Activated T-cell treated with anti-CD3 and anti-CD28 coated beads, Interleukin-2, amount 50 U/mL, for 24 hours (primary cell): ENCODE measurements around the gene C2CD5.
"Not testable (repeated sequence)": the region's sequence is repeated elsewhere in the genome, so short reads cannot be mapped to it uniquely, and the experiment has no call there.

ENCODE experiments used
- DNase-seq: peaks from one replicate; pipeline ENCODE4 v3.0.0-alpha.2; 2020
- H3K27ac Mint-ChIP-seq: 2 replicates; pipeline ENCODE4 v1.8.0; 2020; ENCODE audit warnings: mild to moderate bottlenecking, mixed read lengths
- H3K27me3 Mint-ChIP-seq: 2 replicates; pipeline ENCODE4 v1.8.0; 2020; ENCODE audit warnings: mixed read lengths
- H3K36me3 Mint-ChIP-seq: 2 replicates; pipeline ENCODE4 v1.8.0; 2020; ENCODE audit warnings: low read depth, mixed read lengths
- H3K4me1 Mint-ChIP-seq: 2 replicates; pipeline ENCODE4 v1.8.0; 2020; ENCODE audit warnings: low read depth, mixed read lengths
- H3K4me3 Mint-ChIP-seq: 2 replicates; pipeline ENCODE4 v1.8.0; 2020; ENCODE audit warnings: mild to moderate bottlenecking, moderate library complexity, mixed read lengths
- H3K9me3 Mint-ChIP-seq: 2 replicates; pipeline ENCODE4 v1.8.0; 2020; ENCODE audit warnings: mixed read lengths

Gene C2CD5

DNA sequence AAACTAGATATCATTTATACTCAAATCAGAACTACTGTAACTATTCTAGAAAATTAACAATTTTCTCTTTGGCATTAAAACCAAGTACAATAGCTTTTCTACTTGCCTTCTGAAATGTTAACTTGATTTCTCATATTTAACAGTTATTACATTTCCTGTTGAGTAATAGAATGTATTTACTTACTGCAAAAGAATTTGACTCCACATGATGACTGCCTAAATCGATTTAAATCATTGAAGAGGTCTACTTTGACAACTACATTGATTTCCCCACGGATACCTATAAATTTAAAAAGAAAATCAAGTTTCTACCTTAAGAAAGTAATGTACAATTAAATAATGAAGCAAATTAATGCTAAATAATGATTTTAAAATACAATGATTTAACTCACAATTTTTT lies 18.9 kb downstream of the C2CD5 start:
- H3K4me1 Mint-ChIP-seq, result peaks cover 8% of the 10 kb centered on the region
- H3K27ac Mint-ChIP-seq, result no peak overlapping the region
- no peaks in the 10 kb centered on the region for H3K9me3 Mint-ChIP-seq
- H3K36me3 Mint-ChIP-seq, result peaks cover 59% of the 10 kb centered on the region
- no peak overlapping the region for H3K4me3 Mint-ChIP-seq
- H3K27me3 Mint-ChIP-seq, result no peaks in the 10 kb centered on the region
- DNase-seq, result no peak

DNA sequence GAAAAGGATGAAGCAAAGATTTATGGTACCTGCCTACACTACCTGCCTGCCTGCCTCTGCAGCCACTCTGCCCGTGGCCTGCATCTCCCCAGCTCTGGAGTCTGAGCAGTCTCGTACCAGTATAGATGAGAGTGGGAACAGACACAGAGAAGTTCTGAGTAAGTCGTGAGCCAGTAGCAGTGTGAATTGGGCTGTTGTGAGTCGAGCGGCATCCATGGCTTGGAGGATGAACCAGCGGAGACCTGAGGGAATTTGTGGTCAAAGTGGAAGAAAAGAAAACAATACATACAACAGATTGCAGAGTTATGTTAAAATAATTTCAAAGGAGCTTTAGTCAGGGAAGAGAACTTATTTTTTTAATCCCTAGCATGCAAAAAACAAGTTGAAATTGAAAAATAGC lies 25.3 kb downstream of the C2CD5 start:
- H3K27me3 Mint-ChIP-seq, result no peaks in the 10 kb centered on the region
- no peak overlapping the region for H3K4me3 Mint-ChIP-seq
- H3K36me3 Mint-ChIP-seq, result peaks cover 56% of the 10 kb centered on the region
- H3K27ac Mint-ChIP-seq, result no peak overlapping the region
- no peaks in the 10 kb centered on the region for H3K4me1 Mint-ChIP-seq
- DNase-seq, result no peak
- H3K9me3 Mint-ChIP-seq, result no peaks in the 10 kb centered on the region

DNA sequence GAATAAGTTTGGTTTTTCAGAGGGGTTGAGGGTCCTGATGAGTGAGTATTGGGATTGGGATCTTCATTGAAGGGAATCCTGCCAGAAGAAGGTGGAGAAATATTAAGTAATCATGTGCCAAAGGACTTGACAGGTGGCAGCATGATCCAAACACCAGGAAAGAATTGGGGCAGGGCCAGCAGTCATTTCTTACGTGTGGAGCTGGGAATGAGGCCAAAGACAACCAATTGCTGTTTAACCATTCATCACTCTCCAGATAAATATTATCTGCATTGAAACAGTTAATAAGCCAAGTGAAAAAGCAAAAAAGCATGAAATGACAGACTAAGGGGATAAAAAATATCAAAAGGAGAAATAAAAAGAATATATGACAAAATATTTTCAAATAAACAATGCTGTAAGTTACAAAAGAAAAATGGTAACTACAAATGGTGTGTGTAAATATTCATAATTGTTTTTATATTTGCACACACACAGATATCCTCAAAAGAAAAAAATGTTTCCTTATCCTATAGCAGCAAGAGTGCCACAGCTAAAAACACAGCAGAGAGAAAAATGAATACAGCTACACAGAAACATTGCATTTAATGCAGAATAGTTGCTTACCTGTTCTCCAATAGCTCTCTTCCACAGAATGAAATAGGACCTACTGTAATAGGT lies 26.2 kb downstream of the C2CD5 start:
- no peak overlapping the region for H3K4me3 Mint-ChIP-seq
- no peaks in the 10 kb centered on the region for H3K9me3 Mint-ChIP-seq
- no peaks in the 10 kb centered on the region for H3K27me3 Mint-ChIP-seq
- no peak for DNase-seq
- H3K36me3 Mint-ChIP-seq, result peaks cover 58% of the 10 kb centered on the region
- H3K4me1 Mint-ChIP-seq, result no peaks in the 10 kb centered on the region
- H3K27ac Mint-ChIP-seq, result no peak overlapping the region

DNA sequence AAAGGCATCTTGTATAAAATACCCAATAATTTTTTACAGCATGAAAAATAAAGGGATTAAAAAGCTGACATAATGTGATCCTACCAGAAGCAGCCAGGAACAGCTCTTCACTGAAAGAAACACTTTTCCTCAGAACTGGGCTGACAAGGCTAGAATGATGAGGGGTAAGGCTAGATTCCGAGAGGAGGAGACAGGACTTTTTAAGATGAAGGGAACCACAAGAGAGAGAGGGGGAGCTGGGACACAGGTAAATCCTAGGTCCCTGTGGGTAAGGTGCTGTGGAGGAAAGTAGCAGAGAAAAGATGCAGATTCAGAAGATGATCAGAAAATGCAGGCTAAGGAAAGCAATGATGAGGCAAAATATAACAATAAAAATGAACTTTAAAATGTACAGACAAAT lies 29.5 kb downstream of the C2CD5 start:
- Mint-ChIP-seq H3K27me3 (no peaks in the 10 kb centered on the region), H3K4me1 (no peaks in the 10 kb centered on the region), H3K27ac (no peak overlapping the region), H3K9me3 (no peaks in the 10 kb centered on the region), H3K4me3 (no peak overlapping the region), H3K36me3 (peaks cover 57% of the 10 kb centered on the region)
- no peak for DNase-seq

DNA sequence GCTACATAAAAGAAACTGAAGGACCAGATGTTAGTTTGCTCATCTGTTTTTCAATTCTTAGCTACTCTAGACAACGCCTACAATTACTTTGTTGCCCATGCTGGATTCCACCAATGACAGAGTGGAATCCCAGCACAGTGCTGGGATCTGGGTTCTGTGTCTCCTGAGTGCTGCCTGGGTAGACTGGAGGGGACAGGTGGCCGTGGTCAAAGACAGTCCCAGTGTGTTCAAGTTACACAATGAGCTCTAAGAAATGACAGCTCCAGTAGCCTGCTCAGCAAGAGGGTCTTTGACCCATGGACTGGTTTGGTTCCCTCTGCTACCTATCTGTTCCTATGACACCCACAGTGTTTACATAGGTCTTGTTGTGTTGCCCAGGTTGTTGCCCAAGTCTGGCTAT lies 38.5 kb downstream of the C2CD5 start:
- Mint-ChIP-seq H3K4me1 (no peaks in the 10 kb centered on the region), H3K27me3 (no peaks in the 10 kb centered on the region), H3K9me3 (no peaks in the 10 kb centered on the region), H3K4me3 (no peak overlapping the region), H3K27ac (no peak overlapping the region), H3K36me3 (peaks cover 47% of the 10 kb centered on the region)
- no peak for DNase-seq

DNA sequence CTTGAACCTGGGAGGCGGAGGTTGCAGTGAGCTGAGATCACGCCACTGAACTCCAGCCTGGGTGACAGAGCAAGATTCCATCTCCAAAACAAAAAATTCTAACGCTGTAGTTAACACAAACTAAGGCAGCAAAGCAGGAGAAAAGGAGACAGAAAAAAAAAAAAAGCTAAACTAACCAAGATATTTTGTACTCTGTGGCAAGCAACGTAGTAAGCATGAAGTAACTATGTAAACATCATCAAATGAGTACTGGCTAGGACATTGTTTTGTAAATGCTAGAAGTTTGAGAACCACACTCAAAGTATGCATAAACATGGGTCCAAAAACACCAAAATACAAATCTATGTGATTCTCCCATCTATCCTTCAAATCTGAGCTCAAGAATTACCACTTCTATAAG lies 44.2 kb downstream of the C2CD5 start:
- H3K4me3 Mint-ChIP-seq, result no peak overlapping the region
- no peaks in the 10 kb centered on the region for H3K9me3 Mint-ChIP-seq
- DNase-seq, result no peak
- H3K36me3 Mint-ChIP-seq, result peaks cover 54% of the 10 kb centered on the region
- H3K27ac Mint-ChIP-seq, result no peak overlapping the region
- H3K4me1 Mint-ChIP-seq, result no peaks in the 10 kb centered on the region
- H3K27me3 Mint-ChIP-seq, result no peaks in the 10 kb centered on the region

DNA sequence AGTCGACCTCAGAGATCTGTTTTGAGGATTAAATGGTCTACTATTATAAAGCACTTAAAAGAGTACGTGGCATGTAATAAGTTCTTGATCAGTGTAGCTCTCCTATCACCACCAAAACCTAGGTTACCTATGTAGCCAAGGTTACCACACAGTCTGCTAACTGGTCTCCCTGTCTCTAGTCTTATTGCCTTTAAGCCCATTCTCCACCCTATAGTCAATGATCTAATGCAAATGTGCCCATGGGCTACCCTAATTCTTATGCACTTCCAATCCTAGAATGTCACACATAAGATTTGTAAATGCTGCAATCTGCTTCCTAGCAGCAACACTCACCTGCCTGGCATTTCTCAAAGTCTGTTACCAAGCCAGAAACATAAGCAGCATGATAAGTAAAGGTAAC lies 44.9 kb downstream of the C2CD5 start:
- no peaks in the 10 kb centered on the region for H3K4me1 Mint-ChIP-seq
- H3K4me3 Mint-ChIP-seq, result no peak overlapping the region
- no peak overlapping the region for H3K27ac Mint-ChIP-seq
- no peak for DNase-seq
- H3K9me3 Mint-ChIP-seq, result no peaks in the 10 kb centered on the region
- peaks cover 50% of the 10 kb centered on the region for H3K36me3 Mint-ChIP-seq
- H3K27me3 Mint-ChIP-seq, result no peaks in the 10 kb centered on the region

DNA sequence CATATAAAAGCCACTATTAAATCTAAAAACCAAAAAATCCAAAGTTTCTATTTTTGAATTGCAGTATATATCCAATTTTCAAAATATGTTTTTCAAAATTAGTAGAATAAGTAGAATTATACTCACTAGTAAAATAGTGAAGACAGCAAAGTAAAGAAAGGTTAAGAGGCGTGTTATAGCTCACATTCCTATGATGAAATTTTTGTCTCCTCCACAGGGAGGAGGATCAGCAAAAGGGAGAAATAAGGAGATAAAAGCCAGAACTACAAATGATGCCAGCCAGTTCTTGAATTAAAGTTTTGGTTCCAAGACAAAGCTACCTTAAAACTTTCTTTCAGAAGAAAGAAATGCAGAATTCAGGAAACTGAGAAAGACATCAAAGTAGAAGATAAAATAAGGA lies 50.0 kb downstream of the C2CD5 start:
- Mint-ChIP-seq H3K27ac (no peak overlapping the region), H3K9me3 (no peaks in the 10 kb centered on the region), H3K36me3 (peaks cover 58% of the 10 kb centered on the region), H3K4me3 (no peak overlapping the region), H3K4me1 (no peaks in the 10 kb centered on the region), H3K27me3 (no peaks in the 10 kb centered on the region)
- DNase-seq, result no peak

DNA sequence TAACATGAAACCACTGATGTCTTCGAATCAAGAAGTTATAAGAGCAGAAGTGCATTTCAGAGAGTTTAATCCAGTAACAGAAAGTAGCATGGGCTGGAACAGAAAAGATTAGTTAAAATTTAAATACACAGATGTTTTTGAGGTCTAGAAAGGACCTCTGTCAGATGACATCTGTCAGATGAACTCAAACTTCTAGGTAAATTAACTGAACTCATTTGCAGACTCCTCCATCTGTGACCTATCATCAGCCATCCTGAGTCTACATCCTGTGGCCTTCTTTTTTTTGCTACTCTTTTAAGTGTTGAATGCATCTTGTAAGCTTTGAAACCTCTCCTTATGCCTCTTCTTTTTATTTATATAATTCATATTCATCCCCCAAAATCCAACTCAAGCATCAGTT lies 53.3 kb downstream of the C2CD5 start:
- no peak overlapping the region for H3K4me3 Mint-ChIP-seq
- no peaks in the 10 kb centered on the region for H3K9me3 Mint-ChIP-seq
- H3K36me3 Mint-ChIP-seq, result peaks cover 62% of the 10 kb centered on the region
- no peaks in the 10 kb centered on the region for H3K4me1 Mint-ChIP-seq
- H3K27ac Mint-ChIP-seq, result no peak overlapping the region
- no peaks in the 10 kb centered on the region for H3K27me3 Mint-ChIP-seq
- no peak for DNase-seq

DNA sequence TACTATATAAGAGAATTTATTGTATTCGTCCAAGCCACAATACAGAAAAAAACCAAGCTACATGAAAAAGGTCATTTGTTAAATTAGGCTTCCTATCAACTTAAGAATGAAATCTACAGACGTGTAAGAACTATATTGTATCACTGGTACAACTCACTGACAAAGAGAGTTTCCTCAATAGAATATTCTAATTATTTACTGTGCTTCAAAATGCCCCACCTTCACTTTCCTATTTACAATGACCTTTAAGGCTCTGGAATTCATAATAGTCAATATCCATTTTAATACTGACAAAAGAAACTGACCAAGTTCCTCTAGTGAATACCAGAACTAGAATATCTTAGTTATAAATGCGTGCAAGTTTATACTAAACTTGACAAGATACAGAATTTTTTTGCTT lies 55.9 kb downstream of the C2CD5 start:
- H3K27me3 Mint-ChIP-seq, result no peaks in the 10 kb centered on the region
- H3K4me3 Mint-ChIP-seq, result no peak overlapping the region
- no peak overlapping the region for H3K27ac Mint-ChIP-seq
- no peaks in the 10 kb centered on the region for H3K4me1 Mint-ChIP-seq
- no peak for DNase-seq
- no peaks in the 10 kb centered on the region for H3K9me3 Mint-ChIP-seq
- H3K36me3 Mint-ChIP-seq, result peaks cover 76% of the 10 kb centered on the region

DNA sequence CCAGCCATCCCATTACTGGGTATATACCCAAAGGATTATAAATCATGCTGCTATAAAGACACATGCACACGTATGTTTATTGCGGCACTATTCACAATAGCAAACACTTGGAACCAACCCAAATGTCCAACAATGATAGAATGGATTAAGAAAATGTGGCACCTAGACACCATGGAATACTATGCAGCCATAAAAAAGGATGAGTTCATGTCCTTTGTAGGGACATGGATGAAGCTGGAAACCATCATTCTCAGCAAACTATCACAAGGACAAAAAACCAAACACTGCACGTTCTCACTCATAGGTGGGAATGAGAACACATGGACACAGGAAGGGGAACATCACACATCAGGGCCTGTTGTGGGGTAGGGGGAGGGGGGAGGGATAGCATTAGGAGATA lies 56.7 kb downstream of the C2CD5 start:
- not testable (repeated sequence) for DNase-seq, H3K4me3 Mint-ChIP-seq, H3K9me3 Mint-ChIP-seq, H3K27me3 Mint-ChIP-seq, H3K4me1 Mint-ChIP-seq, H3K27ac Mint-ChIP-seq
- peaks cover 76% of the 10 kb centered on the region for H3K36me3 Mint-ChIP-seq

DNA sequence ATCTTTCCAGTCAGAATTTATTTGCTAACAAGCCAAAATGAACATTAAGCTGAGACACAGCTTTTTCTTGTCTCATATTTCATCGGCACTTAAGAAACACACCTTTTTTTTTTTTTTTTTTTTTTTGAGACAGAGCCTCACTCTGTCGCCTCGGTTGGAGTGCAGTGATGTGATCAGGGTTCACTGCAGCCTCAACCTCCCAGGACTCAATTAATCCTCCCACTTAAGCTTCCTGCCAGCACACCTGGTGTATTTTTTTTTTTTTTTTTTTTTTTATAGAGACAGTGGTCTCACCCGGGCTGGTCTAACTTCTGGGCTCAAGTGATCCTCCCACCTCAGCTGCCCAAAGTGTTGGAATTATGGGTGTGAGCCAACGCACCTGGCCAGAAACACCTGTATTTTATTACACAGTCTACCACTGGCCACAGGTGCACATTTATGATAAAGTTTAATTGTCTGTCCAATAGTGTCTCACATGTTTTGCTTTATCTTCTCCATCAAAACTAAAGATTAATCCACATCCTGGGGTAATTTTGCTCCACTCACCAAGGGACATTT lies 62.7 kb downstream of the C2CD5 start:
- H3K36me3 Mint-ChIP-seq, result peaks cover 69% of the 10 kb centered on the region
- peaks cover 13% of the 10 kb centered on the region for H3K4me1 Mint-ChIP-seq
- no peaks in the 10 kb centered on the region for H3K9me3 Mint-ChIP-seq
- no peak overlapping the region for H3K27ac Mint-ChIP-seq
- DNase-seq, result no peak
- no peak overlapping the region for H3K4me3 Mint-ChIP-seq
- H3K27me3 Mint-ChIP-seq, result no peaks in the 10 kb centered on the region

DNA sequence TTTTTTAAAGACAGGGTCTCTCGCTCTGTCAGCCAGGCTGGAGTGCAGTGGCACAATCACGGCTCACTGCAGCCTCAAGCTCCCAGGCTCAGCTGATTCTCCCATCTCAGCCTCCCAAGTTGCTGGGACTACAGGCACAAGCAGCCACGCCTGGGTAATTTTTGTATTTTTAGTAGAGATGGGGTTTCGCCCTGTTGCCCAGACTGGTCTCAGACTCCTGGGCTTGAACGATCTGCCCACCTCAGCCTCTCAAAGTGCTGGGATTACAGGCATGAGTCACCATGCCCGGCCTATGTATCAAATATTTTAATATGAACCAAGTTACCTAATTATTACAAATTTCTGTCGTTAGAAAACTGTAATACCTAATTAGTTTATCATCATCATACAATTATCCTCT lies 63.5 kb downstream of the C2CD5 start:
- Mint-ChIP-seq H3K4me1 (peaks cover 13% of the 10 kb centered on the region), H3K36me3 (peaks cover 63% of the 10 kb centered on the region)
- not testable (repeated sequence) for H3K27me3 Mint-ChIP-seq, H3K4me3 Mint-ChIP-seq, H3K9me3 Mint-ChIP-seq, DNase-seq, H3K27ac Mint-ChIP-seq

DNA sequence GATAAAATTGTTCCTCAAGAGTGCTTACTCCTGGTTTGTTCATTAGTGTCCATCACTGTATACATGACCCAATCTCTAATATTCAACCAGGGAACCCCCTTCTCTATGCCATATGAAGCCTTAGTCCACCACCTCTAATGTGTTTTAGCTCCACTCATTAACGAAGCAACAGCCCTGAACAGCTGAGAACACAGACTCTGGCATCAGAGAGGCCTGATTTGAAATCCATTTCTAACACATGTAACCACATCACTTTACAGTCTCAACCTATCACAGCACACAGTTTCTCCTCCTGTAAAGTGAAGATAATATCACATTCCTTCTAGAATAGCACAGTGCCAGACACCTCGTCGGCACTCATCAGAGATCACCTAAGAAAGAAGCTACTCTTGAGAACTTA lies 64.3 kb downstream of the C2CD5 start:
- H3K36me3 Mint-ChIP-seq, result peaks cover 60% of the 10 kb centered on the region
- H3K27ac Mint-ChIP-seq, result peak overlapping the region; percentile 3
- H3K9me3 Mint-ChIP-seq, result no peaks in the 10 kb centered on the region
- no peaks in the 10 kb centered on the region for H3K27me3 Mint-ChIP-seq
- peaks cover 13% of the 10 kb centered on the region for H3K4me1 Mint-ChIP-seq
- no peak for DNase-seq
- H3K4me3 Mint-ChIP-seq, result no peak overlapping the region

DNA sequence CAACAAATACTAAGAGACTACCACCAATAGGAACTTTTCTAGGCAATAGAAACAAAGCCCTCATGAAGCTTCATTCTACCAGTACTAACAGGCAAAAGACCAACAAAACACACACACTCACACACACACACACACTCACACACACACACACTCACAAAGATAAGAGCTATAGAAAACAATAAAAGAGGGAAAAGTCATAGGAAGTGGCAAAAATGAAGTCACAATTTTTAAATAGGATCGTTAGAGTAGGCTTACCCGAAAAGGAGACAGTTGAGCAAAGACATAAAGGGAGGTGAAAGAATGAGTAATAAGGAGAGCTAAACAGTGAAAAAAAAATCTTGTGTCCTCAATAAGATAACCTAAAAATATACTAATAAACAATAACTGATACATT lies 66.5 kb downstream of the C2CD5 start:
- Mint-ChIP-seq H3K4me3 (no peak overlapping the region), H3K4me1 (peaks cover 23% of the 10 kb centered on the region), H3K36me3 (peaks cover 51% of the 10 kb centered on the region), H3K27ac (peak overlapping the region; percentile 47), H3K27me3 (no peaks in the 10 kb centered on the region), H3K9me3 (no peaks in the 10 kb centered on the region)
- no peak for DNase-seq
